Measurements from ENCODE around the gene AP3S2. TPM values are rescaled to one million over a fixed set of nuclear protein-coding genes. Genes with fewer than 3 reads are reported as not detected.
"Not testable (repeated sequence)": the region's sequence is repeated elsewhere in the genome, so short reads cannot be mapped to it uniquely, and the experiment has no call there.

Gene AP3S2
- total RNA-seq, 2 donors from 2014 or later, result 43.7 to 44.7 TPM

- H3K27ac ChIP-seq, result peak overlapping the region in 1 of 2 donors; percentile 88
- no peak for TF ChIP-seq POLR2AphosphoS5 (IDR thresholded peaks at IDR 0.05)
- H3K36me3 ChIP-seq, result no peaks in the 10 kb centered on the region
Observed at GRCh38 chr15:89839167-89839810, 54.5 kb downstream of the AP3S2 start.

GRCh38 chr15:89837830-89838178 lies 56.0 kb downstream of the AP3S2 start:
- 47% methylated on average over 3 of the region's 3 CpGs for WGBS
- Histone ChIP-seq H3K36me3 (no peaks in the 10 kb centered on the region), H3K4me3 (no peak overlapping the region), H3K4me1 (replicated peaks) (peaks cover 4% of the 10 kb centered on the region), H3K27ac (peak overlapping the region; percentile 88 to 90), H3K27me3 (replicated peaks; ENCODE audit: insufficient read depth) (no peaks in the 10 kb centered on the region), H3K9me3 (no peaks in the 10 kb centered on the region)
- no peak for TF ChIP-seq POLR2AphosphoS5 (IDR thresholded peaks at IDR 0.05)
- intact Hi-C loops (cut with DNase I), result no loop called here
- DNase-seq (ENCODE audit: low spot score), result no peak

More at GRCh38 chr15:89839167-89839810, 54.5 kb downstream of the AP3S2 start:
- H3K4me3 ChIP-seq, result no peak overlapping the region
- peaks cover 4% of the 10 kb centered on the region for H3K4me1 ChIP-seq (replicated peaks)
- intact Hi-C loops (cut with DNase I), result no loop called here
- H3K27me3 ChIP-seq (replicated peaks; ENCODE audit: insufficient read depth), result no peaks in the 10 kb centered on the region
- H3K9me3 ChIP-seq, result no peaks in the 10 kb centered on the region
- no peak for DNase-seq (ENCODE audit: low spot score)
- WGBS, result 81% methylated on average over 4 of the region's 4 CpGs

GRCh38 chr15:89837134-89837829 lies 56.5 kb downstream of the AP3S2 start:
- intact Hi-C loops (cut with DNase I), result no loop called here
- WGBS, result 33% methylated on average over 6 of the region's 6 CpGs
- DNase-seq (ENCODE audit: low spot score), result no peak
- H3K4me3 ChIP-seq, result no peak overlapping the region
- H3K27ac ChIP-seq, result peak overlapping the region; percentile 88 to 90
- no peaks in the 10 kb centered on the region for H3K27me3 ChIP-seq (replicated peaks; ENCODE audit: insufficient read depth)
- TF ChIP-seq POLR2A (IDR thresholded peaks at IDR 0.05), result no peak
- H3K36me3 ChIP-seq, result no peaks in the 10 kb centered on the region
- peaks cover 4% of the 10 kb centered on the region for H3K4me1 ChIP-seq (replicated peaks)
- no peaks in the 10 kb centered on the region for H3K9me3 ChIP-seq

GRCh38 chr15:89836267-89837133 lies 57.3 kb downstream of the AP3S2 start:
- intact Hi-C loops (cut with DNase I), result no loop called here
- Histone ChIP-seq H3K27me3 (replicated peaks; ENCODE audit: insufficient read depth) (no peaks in the 10 kb centered on the region), H3K27ac (peak overlapping the region; percentile 88 to 90), H3K4me1 (replicated peaks) (peaks cover 4% of the 10 kb centered on the region), H3K4me3 (no peak overlapping the region), H3K36me3 (no peaks in the 10 kb centered on the region), H3K9me3 (no peaks in the 10 kb centered on the region)
- 26% methylated on average over 11 of the region's 11 CpGs for WGBS
- peak; percentile 76 for DNase-seq (ENCODE audit: low spot score)
- TF ChIP-seq CTCF (IDR thresholded peaks at IDR 0.05) (no peak), POLR2AphosphoS5 (IDR thresholded peaks at IDR 0.05) (peak; percentile 90), POLR2A (IDR thresholded peaks at IDR 0.05) (peak; percentile 24)

- Histone ChIP-seq H3K4me1 (replicated peaks) (peaks cover 4% of the 10 kb centered on the region), H3K36me3 (no peaks in the 10 kb centered on the region), H3K9me3 (no peaks in the 10 kb centered on the region), H3K27me3 (replicated peaks; ENCODE audit: insufficient read depth) (no peaks in the 10 kb centered on the region), H3K27ac (peak overlapping the region; percentile 88 to 90), H3K4me3 (no peak overlapping the region)
- peak; percentile 62 for DNase-seq (ENCODE audit: low spot score)
- TF ChIP-seq CTCF (IDR thresholded peaks at IDR 0.05) (no peak), POLR2AphosphoS5 (IDR thresholded peaks at IDR 0.05) (peak; percentile 79)
- intact Hi-C loops (cut with DNase I), result no loop called here
- WGBS, result 42% methylated on average over 5 of the region's 5 CpGs
Observed at GRCh38 chr15:89835176-89835564, 58.6 kb downstream of the AP3S2 start.

- DNase-seq (ENCODE audit: low spot score); H3K27me3 ChIP-seq (replicated peaks; ENCODE audit: insufficient read depth); H3K9me3 ChIP-seq; intact Hi-C loops (cut with DNase I); H3K4me1 ChIP-seq (replicated peaks); H3K4me3 ChIP-seq; H3K36me3 ChIP-seq: not testable (repeated sequence)
- WGBS, result 88% methylated on average over 9 of the region's 9 CpGs
- peak overlapping the region; percentile 4 to 88 for H3K27ac ChIP-seq
Observed at GRCh38 chr15:89834465-89835175, 59.2 kb downstream of the AP3S2 start.
